Thyroid gland (tissue), 4 donors: ENCODE measurements around the gene AOC1. TPM values are rescaled to one million over a fixed set of nuclear protein-coding genes. Genes with fewer than 3 reads are reported as not detected.

Source experiments
- DNase-seq, 2 donors: peaks; one replicate each; pipeline ENCODE4 v3.0.0-alpha.2; 2019
- H3K27ac ChIP-seq, 3 donors: fragments of 200-600 bp; sonication (generic); 1 replicate in 2 of 3; 2 replicates in 1 of 3; pipeline ENCODE4 v1.5.1; 2016 to 2019; ENCODE audit warnings: mild to moderate bottlenecking in 1 of 3, moderate library complexity in 1 of 3
- H3K27me3 ChIP-seq: fragments of 200-600 bp; sonication (generic); one replicate; pipeline ENCODE4 v1.5.1; 2019
- H3K36me3 ChIP-seq, 2 donors: fragments of 200-600 bp; sonication (generic); one replicate each; pipeline ENCODE4 v1.5.1; 2016 to 2019
- H3K4me1 ChIP-seq, 2 donors: fragments of 200-600 bp; sonication (generic); one replicate each; pipeline ENCODE4 v1.5.1; 2017 to 2019
- H3K4me3 ChIP-seq, 3 donors: fragments of 200-600 bp; sonication (generic); replicated peaks in 1 of 3; 1 replicate in 2 of 3; 2 replicates in 1 of 3; pipeline ENCODE4 v1.5.1; 2016; ENCODE audit warnings: mild to moderate bottlenecking in 1 of 3
- H3K9me3 ChIP-seq: fragments of 200-600 bp; sonication (generic); one replicate; pipeline ENCODE4 v1.5.1; 2017
- POLR2A ChIP-seq, 2 donors: fragments of 450-650 bp; IDR thresholded peaks; one replicate each; pipeline ENCODE4 v1.6.1; 2017; ENCODE audit warnings: antibody characterized with exemption in 2 of 2, mild to moderate bottlenecking in 2 of 2, moderate library complexity in 1 of 2
- WGBS, 2 donors: methylation state at CpG; one replicate each; pipeline ENCODE4 v1.1.5; 2017; 5-methylcytosine and 5-hydroxymethylcytosine counted together
- intact Hi-C: fragments of 100-400 bp; cut with DNase I; formaldehyde crosslinking; loops from one replicate; pipeline ENCODE4 v1.15.1; 2023
- total RNA-seq, 4 donors: library from RNA; depleted of rRNA; stranded (reverse); fragments of >200 nt; gene quantifications; one replicate each; pipeline ENCODE4 v1.2.3, GENCODE V29; 2016
- TF ChIP-seq, protein P1 (sequence below), 6 experiments: fragments of 200-600 bp in 3 of 6; fragments of 450-650 bp in 3 of 6; sonication (generic) in 3 of 6; IDR thresholded peaks; one replicate each; pipeline ENCODE4 v1.5.1; 2016 to 2019; ENCODE audit warnings: antibody characterized with exemption in 6 of 6, mild to moderate bottlenecking in 2 of 6, inconsistent platforms in 1 of 6, moderate library complexity in 1 of 6

Gene AOC1
- total RNA-seq, 4 donors from 2014 or later = 0.22 to 0.71 TPM; not detected in 2

DNA sequence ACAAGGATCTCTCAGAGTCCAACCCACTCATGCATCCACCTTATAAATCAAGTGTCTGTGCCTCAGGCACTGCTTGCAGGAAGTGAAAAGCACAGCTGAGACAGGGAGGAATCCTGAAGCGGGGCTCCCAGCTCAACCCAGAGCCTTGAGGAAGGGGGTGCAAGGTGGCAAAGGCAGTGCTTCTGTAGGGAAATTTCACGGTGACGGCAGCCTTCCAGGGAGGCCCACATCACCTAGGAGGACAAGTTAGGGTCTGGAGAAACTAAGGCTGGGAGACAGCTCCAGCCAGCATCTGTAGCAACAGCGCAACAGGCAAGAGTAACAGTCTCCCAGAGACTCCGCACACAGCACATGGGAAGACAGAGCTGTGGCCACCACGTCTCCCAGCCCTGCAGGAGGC is 2.7 kb downstream of the AOC1 start:
- no peaks in the 10 kb centered on the region for H3K36me3 ChIP-seq
- H3K27ac ChIP-seq = no peak overlapping the region
- H3K4me1 ChIP-seq = no peaks in the 10 kb centered on the region
- H3K27me3 ChIP-seq = no peaks in the 10 kb centered on the region
- H3K9me3 ChIP-seq = no peaks in the 10 kb centered on the region
- DNase-seq = no peak
- H3K4me3 ChIP-seq = no peak overlapping the region
- WGBS, 2 donors = 78% methylated on average over 6 of the region's 6 CpGs
- TF ChIP-seq POLR2A (IDR thresholded peaks at IDR 0.05) = no peak
- TF ChIP-seq, protein P1, sequence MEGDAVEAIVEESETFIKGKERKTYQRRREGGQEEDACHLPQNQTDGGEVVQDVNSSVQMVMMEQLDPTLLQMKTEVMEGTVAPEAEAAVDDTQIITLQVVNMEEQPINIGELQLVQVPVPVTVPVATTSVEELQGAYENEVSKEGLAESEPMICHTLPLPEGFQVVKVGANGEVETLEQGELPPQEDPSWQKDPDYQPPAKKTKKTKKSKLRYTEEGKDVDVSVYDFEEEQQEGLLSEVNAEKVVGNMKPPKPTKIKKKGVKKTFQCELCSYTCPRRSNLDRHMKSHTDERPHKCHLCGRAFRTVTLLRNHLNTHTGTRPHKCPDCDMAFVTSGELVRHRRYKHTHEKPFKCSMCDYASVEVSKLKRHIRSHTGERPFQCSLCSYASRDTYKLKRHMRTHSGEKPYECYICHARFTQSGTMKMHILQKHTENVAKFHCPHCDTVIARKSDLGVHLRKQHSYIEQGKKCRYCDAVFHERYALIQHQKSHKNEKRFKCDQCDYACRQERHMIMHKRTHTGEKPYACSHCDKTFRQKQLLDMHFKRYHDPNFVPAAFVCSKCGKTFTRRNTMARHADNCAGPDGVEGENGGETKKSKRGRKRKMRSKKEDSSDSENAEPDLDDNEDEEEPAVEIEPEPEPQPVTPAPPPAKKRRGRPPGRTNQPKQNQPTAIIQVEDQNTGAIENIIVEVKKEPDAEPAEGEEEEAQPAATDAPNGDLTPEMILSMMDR (IDR thresholded peaks at IDR 0.05) = no peak
- intact Hi-C loops = no loop called here

DNA sequence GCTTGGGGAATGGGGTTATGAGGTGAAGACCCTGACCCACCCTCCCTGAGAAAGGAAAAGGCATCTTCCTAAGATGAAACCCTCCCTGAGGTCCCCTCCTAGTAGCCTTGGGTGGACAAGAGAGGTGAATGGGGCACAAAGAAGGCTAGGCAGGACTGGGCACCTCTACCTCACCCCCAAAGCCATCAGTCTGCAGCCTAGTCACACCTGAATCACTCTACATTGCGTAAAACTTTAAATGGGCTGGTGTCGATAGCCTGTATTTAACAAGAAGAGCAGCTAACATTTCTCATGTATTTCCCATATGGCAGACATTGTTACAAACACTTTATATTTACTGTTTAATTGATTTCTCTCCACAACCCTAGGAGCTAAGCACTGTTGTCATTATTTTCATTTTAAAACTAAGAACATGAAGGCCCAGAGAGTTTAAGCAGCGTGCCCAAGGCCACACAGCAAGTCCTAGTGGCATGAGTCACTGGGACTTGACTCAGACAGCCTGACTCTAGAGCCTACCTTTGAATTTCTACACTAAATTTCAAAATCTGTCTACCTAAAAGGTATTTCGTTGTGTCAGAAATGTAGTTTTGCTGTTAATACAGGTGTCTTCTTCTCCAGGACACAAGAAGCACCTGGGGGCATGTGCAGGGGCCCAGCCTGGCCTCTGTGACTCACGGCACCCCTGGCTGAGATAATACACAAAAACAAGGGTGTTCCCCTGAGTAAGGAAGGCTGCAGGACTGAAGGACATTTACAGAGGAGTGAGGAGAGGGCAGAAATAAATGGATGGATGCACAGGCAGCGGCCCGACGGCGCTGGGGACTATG is 3.4 kb downstream of the AOC1 start:
- H3K36me3 ChIP-seq = no peaks in the 10 kb centered on the region
- no peak for DNase-seq
- 67 to 79% methylated on average over 9 of the region's 9 CpGs for WGBS, 2 donors
- intact Hi-C loops = no loop called here
- no peak overlapping the region for H3K27ac ChIP-seq
- TF ChIP-seq, protein P1 (IDR thresholded peaks at IDR 0.05) = no peak
- no peak for TF ChIP-seq POLR2A (IDR thresholded peaks at IDR 0.05)
- H3K27me3 ChIP-seq = no peaks in the 10 kb centered on the region
- no peak overlapping the region for H3K4me3 ChIP-seq
- H3K9me3 ChIP-seq = no peaks in the 10 kb centered on the region
- H3K4me1 ChIP-seq = no peaks in the 10 kb centered on the region

DNA sequence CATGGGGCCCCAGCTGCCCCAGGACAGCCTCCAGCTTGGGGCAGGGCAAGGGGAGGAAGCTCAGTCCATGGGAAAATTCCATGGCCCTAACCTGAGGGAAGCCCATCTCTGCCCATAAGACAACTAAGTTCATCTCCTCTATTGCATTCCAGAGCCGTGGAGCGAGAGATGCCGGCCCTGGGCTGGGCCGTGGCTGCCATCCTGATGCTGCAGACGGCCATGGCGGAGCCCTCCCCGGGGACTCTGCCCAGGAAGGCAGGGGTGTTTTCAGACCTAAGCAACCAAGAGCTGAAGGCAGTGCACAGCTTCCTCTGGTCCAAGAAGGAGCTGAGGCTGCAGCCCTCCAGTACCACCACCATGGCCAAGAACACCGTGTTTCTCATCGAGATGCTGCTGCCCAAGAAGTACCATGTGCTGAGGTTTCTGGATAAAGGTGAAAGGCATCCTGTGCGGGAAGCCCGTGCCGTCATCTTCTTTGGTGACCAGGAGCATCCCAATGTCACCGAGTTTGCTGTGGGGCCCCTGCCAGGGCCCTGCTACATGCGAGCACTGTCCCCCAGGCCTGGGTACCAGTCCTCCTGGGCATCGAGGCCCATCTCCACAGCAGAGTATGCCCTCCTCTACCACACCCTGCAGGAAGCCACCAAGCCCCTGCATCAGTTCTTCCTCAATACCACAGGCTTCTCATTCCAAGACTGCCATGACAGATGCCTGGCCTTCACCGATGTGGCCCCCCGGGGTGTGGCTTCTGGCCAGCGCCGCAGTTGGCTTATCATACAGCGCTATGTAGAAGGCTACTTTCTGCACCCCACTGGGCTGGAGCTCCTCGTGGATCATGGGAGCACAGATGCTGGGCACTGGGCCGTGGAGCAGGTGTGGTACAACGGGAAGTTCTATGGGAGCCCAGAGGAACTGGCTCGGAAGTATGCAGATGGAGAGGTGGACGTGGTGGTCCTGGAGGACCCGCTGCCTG is 4.3 kb downstream of the AOC1 start:
- H3K27me3 ChIP-seq = no peaks in the 10 kb centered on the region
- no peak overlapping the region for H3K4me3 ChIP-seq
- intact Hi-C loops = no loop called here
- no peak overlapping the region for H3K27ac ChIP-seq
- DNase-seq = no peak
- 87 to 89% methylated on average over 13 to 26 of the region's 26 CpGs for WGBS, 2 donors
- TF ChIP-seq, protein P1 (IDR thresholded peaks at IDR 0.05) = no peak
- no peak for TF ChIP-seq POLR2A (IDR thresholded peaks at IDR 0.05)
- no peaks in the 10 kb centered on the region for H3K36me3 ChIP-seq
- H3K9me3 ChIP-seq = no peaks in the 10 kb centered on the region
- H3K4me1 ChIP-seq = no peaks in the 10 kb centered on the region

DNA sequence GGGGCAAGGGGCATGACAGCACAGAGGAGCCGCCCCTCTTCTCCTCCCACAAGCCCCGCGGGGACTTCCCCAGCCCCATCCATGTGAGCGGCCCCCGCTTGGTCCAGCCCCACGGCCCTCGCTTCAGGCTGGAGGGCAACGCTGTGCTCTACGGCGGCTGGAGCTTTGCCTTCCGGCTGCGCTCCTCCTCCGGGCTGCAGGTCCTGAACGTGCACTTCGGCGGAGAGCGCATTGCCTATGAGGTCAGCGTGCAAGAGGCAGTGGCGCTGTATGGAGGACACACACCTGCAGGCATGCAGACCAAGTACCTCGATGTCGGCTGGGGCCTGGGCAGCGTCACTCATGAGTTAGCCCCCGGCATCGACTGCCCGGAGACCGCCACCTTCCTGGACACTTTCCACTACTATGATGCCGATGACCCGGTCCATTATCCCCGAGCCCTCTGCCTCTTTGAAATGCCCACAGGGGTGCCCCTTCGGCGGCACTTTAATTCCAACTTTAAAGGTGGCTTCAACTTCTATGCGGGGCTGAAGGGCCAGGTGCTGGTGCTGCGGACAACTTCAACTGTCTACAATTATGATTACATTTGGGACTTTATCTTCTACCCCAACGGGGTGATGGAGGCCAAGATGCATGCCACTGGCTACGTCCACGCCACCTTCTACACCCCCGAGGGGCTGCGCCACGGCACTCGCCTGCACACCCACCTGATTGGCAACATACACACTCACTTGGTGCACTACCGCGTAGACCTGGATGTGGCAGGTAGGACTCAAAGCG is 5.1 kb downstream of the AOC1 start:
- H3K9me3 ChIP-seq = no peaks in the 10 kb centered on the region
- H3K27ac ChIP-seq = no peak overlapping the region
- no peak overlapping the region for H3K4me3 ChIP-seq
- intact Hi-C loops = no loop called here
- WGBS, 2 donors = 92 to 97% methylated on average over 37 to 40 of the region's 43 CpGs
- no peaks in the 10 kb centered on the region for H3K27me3 ChIP-seq
- DNase-seq = no peak
- H3K36me3 ChIP-seq = no peaks in the 10 kb centered on the region
- TF ChIP-seq POLR2A (IDR thresholded peaks at IDR 0.05) = no peak
- TF ChIP-seq, protein P1 (IDR thresholded peaks at IDR 0.05) = no peak
- H3K4me1 ChIP-seq = no peaks in the 10 kb centered on the region
